HG03103 (cell line): ENCODE data around the gene OR51T1.
"Not testable (repeated sequence)": the region's sequence is repeated elsewhere in the genome, so short reads cannot be mapped to it uniquely, and the experiment has no call there.

Experiments
- ATAC-seq: cut with Tn5 transposase; IDR thresholded peaks from one replicate; pipeline ENCODE4 v1.9.1; 2021; ENCODE audit warnings: low read depth; ENCODE audit not compliant: unreplicated experiment

Gene OR51T1, protein sequence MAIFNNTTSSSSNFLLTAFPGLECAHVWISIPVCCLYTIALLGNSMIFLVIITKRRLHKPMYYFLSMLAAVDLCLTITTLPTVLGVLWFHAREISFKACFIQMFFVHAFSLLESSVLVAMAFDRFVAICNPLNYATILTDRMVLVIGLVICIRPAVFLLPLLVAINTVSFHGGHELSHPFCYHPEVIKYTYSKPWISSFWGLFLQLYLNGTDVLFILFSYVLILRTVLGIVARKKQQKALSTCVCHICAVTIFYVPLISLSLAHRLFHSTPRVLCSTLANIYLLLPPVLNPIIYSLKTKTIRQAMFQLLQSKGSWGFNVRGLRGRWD

GRCh38 chr11:4881860-4882500 is at the start of gene OR51T1:
OR51T1 (plus strand) TSS chr11:4881900; CDS start chr11:4881900, 0 bp downstream.
- no peak for ATAC-seq

- ATAC-seq, result no peak
These were observed 41.7 kb upstream of the OR51T1 start for GRCh38 chr11:4839851-4840549.

- no peak for ATAC-seq
These were observed 32.7 kb upstream of the OR51T1 start, which contains the start of gene OR51S1 for GRCh38 chr11:4848908-4849532. OR51S1 (minus strand) TSS chr11:4849208; CDS start chr11:4849208, 0 bp downstream.

- ATAC-seq, result no peak
These were observed 30.7 kb upstream of the OR51T1 start for GRCh38 chr11:4851033-4851432.

DNA sequence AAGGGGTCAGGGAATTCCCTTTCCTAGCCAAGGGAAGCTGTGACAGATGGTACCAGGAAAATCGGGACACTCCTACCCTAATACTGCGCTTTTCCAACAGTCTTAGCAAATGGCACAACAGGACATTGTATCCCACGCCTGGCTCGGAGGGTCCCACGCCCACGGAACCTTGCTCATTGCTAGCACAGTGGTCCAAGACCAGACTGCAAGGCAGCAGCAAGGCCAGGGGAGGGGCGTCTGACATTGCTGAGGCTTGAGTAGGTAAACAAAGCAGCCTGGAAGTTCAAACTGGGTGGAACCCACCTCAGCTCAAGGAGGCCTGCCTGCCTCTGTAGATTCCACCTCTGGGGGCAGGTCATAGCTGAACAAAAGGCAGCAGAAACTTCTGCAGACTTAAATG is 27.4 kb upstream of the OR51T1 start:
- not testable (repeated sequence) for ATAC-seq

- no peak for ATAC-seq
These were observed 19.1 kb upstream of the OR51T1 start for GRCh38 chr11:4862447-4863236.

DNA sequence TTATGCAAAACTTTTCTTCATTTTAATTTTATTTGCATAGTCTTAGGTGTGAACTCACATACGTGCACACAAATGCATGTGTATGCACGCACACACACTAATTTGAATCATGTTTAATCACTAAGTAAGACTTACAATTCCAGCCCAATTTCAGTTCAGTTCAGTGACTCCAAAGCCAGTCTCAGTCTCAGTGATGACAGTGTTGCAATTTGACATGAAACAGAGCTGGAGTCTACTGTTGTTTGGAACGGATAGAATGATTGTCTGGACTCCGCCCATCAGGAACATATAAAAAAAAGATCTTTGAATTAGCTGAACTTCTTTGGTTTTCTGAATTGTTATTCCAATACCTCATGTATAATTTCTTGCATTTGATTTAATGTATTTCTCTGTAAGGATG is 17.8 kb upstream of the OR51T1 start:
- ATAC-seq, result no peak

DNA sequence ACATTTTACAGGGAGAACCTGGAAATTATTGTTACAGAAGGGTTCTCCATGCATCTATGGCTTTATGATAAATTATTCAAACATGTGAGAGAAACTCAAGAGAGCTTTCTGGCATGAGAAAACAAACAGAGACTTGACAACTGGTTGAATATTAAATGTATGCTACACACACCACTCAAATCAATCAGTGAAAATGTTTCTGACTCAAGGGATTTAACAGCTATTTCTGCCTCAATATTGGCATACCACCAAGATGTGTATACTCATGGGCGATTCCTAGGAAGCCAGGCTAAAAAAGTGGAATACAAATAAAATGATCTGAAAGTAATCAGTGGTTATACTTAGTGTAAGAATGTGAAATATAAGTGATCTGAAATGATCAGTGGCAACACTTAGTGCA is 15.8 kb upstream of the OR51T1 start:
- ATAC-seq, result no peak

DNA sequence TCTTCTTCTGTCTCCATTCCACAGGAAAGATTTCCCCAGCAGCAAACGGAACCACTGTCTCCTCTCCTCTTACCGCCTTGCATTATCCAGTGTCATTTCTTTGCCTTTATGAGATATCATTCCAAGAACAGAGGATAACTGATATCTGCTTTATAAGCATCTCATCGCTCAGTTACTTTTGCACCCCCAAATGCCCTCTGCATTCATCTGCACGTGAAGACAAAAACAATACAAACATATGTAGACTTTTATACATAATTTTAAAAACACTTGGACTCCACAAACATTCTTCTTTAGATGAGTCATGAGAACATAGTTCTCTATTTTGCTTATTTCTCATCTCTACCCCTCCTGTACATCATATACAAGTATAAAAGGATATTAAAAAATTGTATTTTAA is 512 bp upstream of the OR51T1 start:
- ATAC-seq, result no peak

DNA sequence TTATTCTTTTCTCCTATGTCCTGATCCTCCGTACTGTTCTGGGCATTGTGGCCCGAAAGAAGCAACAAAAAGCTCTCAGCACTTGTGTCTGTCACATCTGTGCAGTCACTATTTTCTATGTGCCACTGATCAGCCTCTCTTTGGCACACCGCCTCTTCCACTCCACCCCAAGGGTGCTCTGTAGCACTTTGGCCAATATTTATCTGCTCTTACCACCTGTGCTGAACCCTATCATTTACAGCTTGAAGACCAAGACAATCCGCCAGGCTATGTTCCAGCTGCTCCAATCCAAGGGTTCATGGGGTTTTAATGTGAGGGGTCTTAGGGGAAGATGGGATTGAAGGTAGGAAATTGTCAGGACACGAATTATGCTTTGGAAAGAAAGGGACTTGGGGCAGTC is 843 bp downstream of the OR51T1 start:
- ATAC-seq, result no peak

DNA sequence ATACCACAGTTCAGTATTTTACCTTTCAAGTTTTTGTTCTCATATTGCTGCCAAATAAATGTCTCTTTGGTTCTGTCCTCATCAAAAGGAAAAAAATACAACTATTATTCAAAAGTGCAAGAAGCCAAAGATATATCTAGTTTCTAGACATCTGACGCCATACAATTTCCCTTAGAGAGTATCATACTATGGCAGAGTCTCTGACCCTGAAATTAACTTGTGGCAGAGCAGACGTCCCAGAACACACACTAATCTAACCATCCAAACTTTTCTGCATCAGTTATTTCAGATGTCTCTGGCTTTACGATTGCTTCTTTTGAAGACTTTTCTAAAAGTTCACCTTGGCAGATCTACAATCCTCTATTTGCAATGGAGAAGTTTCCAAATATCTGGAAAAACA is 2.7 kb downstream of the OR51T1 start:
- ATAC-seq, result no peak

DNA sequence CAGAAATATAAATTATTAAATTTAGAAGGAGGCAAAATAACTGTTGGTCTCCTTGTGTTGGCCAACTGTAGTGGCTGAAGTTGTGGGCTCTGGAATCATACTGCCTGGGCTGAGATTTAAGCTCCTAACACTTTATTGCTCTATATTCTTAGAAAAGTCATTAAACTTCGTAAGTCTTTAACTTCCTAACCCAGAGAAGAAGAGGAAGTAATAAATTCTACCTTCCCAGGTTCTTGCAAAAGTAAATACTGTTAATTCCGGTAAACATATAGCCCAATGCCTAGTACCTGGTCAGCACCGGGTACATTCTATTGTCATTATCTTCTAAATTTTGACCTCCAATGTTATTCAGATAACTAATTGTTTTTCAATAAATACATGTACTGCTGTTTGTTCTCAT is 4.5 kb downstream of the OR51T1 start:
- ATAC-seq, result no peak

GRCh38 chr11:4887591-4887990 is 5.9 kb downstream of the OR51T1 start:
- no peak for ATAC-seq

DNA sequence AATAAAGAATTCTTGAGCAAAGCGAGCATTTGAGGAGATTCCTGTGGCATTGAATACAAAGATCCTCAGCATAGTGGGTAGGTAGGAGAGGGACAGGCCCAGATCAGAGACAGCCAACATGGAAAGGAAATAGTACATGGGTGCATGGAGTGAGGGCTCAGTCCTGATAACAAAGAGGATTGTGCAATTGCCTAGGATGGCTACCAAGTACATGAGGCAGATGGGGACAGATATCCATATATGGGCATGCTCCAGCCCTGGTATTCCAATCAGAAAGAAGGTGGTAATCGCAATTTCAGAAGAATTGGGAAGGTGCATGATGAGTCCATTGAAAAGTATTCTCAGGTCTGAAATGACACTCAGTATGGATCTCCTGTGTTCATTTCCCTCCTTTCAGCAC is 8.6 kb downstream of the OR51T1 start:
- ATAC-seq, result no peak

DNA sequence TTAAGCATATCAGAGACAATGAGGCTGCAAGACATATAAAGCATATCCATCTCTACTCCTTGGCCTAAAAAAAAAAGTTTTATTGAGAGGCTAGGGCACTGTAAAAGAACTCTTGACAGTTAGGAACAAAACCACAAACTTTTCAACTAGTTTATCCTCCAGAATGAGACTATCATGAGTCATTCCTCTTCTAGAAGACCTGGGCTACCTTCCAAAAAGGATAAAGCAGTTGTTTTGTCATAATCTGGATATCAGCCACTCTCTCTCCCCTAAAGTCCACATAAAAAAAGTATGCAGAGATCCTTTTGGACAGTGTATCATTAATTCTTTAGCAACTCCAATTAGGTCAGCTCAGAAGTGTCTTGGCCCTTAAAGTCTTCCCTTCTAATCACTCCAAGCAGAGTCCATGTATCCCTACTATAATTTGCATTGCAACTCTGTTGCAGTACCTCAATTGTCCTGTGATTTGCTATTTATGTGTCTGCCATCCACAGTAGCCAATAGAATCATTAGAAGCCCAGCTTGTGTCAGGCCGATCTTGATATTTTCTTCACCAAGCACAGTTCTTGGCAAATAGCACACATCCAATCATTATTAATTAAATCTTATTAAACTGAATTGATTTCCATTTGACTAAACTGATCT is 10.4 kb downstream of the OR51T1 start:
- ATAC-seq, result no peak

- no peak for ATAC-seq
These were observed 21.8 kb downstream of the OR51T1 start, which contains the start of gene OR51A7 for GRCh38 chr11:4903484-4903883. OR51A7 (plus strand) TSS chr11:4903783; CDS start chr11:4907370, 3,587 bp downstream.

DNA sequence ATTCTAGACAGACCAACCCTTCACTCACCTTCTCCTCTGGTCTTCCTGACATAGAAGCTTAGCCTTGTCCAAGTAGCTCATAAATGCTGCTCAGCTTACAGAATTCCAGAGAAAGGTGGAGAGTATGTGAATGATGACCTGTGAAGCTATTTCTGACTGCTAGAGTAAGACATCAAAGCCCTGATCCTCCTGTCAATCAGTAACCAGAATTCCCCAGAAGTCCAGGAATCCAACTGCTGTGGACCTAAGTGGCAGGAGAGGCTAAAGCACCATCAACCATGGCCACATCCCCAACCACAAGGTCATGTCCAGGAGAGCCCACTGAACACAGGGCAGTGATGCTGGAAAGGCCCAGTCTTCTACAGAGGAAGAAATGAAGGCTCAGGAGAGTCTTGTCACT is 34.9 kb downstream of the OR51T1 start:
- ATAC-seq, result no peak

- ATAC-seq, result no peak
These were observed 37.5 kb downstream of the OR51T1 start, which contains the start of gene OR51G2 for GRCh38 chr11:4919250-4919649. OR51G2 (minus strand) TSS chr11:4919350; CDS start chr11:4915663, 3,687 bp downstream.

DNA sequence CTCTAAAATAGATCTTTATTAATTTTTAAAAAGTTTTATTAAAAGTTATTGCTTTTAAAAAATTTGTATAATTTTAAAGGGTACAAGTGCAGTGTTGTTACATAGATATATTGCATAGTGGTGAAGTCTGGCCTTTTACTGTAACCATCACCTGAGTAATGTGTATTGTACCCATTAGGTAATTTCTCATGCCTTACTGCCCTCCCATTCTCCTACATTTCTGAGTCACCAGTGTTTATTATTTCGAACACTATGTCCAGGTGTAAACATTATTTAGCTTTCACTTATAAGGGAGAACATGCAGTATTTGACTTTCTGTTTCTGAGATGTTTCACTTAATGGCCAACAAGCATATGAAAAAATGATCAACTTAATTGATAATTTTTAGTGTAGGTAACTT is 40.1 kb downstream of the OR51T1 start:
- ATAC-seq, result no peak

GRCh38 chr11:4922304-4922703 is 40.6 kb downstream of the OR51T1 start:
- ATAC-seq, result no peak
